RWPE1 (cell line): ENCODE data around the gene C1orf35.

Source experiments
- CTCF ChIA-PET: fragments of 350-600 bp; sonication (Branson Sonifier 250); formaldehyde crosslinking; extraction: SDS; loops from one replicate; lab custom pipeline; 2021; lab: Yijun Ruan, JAX
- POLR2A ChIA-PET: fragments of 400-600 bp; formaldehyde crosslinking; extraction: SDS; loops from one replicate; lab custom pipeline; 2020; ENCODE audit warnings: antibody characterized with exemption; ENCODE audit not compliant: low non-redundant PET; lab: Yijun Ruan, JAX
- DNase-seq: peaks from one replicate; pipeline ENCODE4 v3.0.0; 2012; ENCODE audit warnings: low spot score
- H3K27ac ChIP-seq: fragments of 450-650 bp; 2 replicates; pipeline ENCODE4 v1.5.1; 2017
- TF ChIP-seq, protein P1 (sequence below): fragments of 450-650 bp; conservative IDR thresholded peaks from 2 replicates; pipeline ENCODE4 v1.5.1; 2017; ENCODE audit warnings: low read depth, mild to moderate bottlenecking

The C1orf35 gene

DNA sequence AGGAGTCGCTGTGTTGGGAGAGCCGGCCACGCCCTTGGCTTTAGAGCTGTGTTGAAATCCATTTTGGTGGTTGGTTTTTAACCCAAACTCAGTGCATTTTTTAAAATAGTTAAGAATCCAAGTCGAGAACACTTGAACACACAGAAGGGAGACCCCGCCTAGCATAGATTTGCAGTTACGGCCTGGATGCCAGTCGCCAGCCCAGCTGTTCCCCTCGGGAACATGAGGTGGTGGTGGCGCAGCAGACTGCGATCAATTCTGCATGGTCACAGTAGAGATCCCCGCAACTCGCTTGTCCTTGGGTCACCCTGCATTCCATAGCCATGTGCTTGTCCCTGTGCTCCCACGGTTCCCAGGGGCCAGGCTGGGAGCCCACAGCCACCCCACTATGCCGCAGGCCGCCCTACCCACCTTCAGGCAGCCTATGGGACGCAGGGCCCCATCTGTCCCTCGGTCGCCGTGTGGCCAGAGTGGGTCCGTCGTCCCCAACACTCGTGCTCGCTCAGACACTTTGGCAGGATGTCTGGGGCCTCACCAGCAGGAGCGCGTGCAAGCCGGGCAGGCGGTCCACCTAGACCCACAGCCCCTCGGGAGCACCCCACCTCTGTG is 4.7 kb downstream of the C1orf35 start:
- ChIA-PET CTCF (interaction anchor here (1.0 to 1.6 kb wide), 2 partner anchors 94 to 99 kb away, joined by 5 to 6 read pairs; no protein-coding TSS in a partner anchor), POLR2A (no interaction called here)
- no peak for DNase-seq
- TF ChIP-seq, protein P1, sequence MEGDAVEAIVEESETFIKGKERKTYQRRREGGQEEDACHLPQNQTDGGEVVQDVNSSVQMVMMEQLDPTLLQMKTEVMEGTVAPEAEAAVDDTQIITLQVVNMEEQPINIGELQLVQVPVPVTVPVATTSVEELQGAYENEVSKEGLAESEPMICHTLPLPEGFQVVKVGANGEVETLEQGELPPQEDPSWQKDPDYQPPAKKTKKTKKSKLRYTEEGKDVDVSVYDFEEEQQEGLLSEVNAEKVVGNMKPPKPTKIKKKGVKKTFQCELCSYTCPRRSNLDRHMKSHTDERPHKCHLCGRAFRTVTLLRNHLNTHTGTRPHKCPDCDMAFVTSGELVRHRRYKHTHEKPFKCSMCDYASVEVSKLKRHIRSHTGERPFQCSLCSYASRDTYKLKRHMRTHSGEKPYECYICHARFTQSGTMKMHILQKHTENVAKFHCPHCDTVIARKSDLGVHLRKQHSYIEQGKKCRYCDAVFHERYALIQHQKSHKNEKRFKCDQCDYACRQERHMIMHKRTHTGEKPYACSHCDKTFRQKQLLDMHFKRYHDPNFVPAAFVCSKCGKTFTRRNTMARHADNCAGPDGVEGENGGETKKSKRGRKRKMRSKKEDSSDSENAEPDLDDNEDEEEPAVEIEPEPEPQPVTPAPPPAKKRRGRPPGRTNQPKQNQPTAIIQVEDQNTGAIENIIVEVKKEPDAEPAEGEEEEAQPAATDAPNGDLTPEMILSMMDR: no peak
- peak overlapping the region; percentile 84 for H3K27ac ChIP-seq

DNA sequence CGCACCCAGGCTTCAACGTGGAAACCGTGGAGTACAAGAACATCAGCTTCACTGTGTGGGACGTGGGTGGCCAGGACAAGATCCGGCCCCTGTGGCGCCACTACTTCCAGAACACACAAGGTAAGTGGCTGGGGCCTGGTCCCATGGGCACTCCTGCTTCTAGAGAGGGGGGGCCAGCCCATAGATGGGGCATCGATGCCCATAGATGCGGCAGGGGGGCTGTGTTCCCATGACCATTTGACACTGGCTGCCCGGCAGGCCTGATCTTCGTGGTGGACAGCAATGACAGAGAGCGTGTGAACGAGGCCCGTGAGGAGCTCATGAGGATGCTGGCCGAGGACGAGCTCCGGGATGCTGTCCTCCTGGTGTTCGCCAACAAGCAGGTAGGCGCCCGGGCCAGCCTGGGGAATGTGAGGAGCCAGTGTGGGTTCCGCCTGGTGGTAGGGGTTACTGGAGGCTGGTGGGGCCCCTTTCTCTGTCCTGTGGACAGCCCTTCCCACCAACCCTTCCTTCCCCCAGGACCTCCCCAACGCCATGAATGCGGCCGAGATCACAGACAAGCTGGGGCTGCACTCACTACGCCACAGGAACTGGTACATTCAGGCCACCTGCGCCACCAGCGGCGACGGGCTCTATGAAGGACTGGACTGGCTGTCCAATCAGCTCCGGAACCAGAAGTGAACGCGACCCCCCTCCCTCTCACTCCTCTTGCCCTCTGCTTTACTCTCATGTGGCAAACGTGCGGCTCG is 5.6 kb downstream of the C1orf35 start:
- POLR2A ChIA-PET: no interaction called here
- CTCF ChIA-PET: interaction anchor here (1.0 to 1.6 kb wide), 2 partner anchors 93 to 98 kb away, joined by 5 to 6 read pairs; no protein-coding TSS in a partner anchor
- no peak for DNase-seq
- peak overlapping the region; percentile 84 for H3K27ac ChIP-seq
- TF ChIP-seq, protein P1: no peak

DNA sequence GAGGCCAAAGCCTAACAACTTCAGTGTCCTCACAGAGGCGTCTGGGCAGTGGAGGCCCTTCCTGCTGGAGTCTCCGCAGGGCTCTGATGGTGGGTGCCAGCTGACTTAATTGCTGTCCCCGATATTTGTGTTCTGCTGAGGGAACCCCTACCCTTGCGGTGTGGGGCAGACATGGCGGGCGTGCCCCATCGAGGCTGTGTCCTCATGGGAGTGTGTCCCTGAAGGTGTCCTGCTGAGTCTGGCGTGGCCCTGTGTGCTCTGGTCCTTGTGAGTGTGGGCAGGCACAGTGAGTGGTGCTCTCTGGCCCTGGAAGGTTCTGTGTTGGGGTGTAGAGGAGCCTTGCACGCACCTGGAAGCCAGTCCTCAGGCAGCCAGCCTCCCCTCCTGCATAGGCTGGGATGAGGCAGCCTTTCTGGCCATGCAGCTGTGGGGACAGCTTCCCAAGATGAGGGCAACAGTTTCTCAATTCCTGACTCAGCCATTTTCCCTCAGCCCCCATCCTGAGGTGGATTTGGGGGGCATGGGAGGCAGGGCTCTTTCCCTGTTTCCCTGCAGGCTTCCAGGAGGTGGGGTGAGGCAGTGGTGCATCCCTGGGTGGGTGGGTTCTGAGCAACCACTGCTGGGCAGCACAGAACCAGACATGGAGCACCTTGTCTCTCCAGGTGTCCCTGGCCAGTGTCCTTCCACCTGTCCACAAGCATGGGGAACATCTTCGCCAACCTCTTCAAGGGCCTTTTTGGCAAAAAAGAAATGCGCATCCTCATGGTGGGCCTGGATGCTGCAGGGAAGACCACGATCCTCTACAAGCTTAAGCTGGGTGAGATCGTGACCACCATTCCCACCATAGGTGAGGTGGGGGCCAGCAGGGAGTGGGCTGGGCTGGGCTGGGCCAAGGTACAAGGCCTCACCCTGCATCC is 6.5 kb downstream of the C1orf35 start:
- peak overlapping the region; percentile 84 for H3K27ac ChIP-seq
- TF ChIP-seq, protein P1: no peak
- ChIA-PET CTCF (no interaction called here), POLR2A (no interaction called here)
- DNase-seq: no peak

DNA sequence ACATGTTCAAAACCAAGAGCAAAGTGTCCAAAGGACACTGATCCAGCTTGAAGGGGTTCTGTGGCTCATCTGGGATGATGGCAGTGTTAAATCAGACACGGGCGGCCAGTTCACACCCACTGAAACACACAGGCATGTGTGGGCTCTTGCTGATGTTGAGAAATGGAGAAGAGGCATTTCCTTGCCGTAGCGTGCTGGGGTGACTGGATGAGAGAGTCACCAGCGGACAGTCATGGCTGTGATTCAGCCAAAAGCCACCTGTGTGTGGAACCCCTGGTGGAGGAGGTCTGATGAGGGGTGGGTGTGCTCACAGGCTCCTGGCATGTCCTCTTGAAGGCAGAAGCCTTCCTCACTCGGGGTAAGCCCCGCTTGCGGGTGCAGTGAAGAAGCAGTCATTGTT is 7.2 kb downstream of the C1orf35 start:
- ChIA-PET POLR2A (no interaction called here), CTCF (no interaction called here)
- TF ChIP-seq, protein P1: no peak
- peak overlapping the region; percentile 84 for H3K27ac ChIP-seq
- no peak for DNase-seq

DNA sequence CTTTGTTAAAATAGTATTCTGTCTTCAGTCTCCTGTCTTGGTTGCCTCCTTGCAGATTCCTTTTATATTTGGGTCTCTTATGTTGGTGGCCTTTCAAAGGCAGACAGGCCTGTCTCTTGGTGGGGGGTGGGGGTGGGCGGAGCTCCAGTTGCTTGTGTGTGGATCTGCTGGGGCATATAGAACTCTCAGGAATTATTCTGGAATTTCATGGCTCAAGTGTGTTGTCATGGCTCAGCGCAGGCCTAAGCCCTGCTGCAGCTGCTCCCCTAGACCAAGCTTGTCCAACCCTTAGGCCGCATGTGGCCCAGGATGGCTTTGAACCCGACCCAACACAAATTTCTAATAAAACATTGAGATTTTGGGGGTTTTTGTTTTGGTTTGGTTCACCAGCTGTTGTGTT is 8.0 kb downstream of the C1orf35 start:
- no peak for DNase-seq
- CTCF ChIA-PET: no interaction called here
- POLR2A ChIA-PET: no interaction called here
- peak overlapping the region; percentile 84 for H3K27ac ChIP-seq
- TF ChIP-seq, protein P1: no peak

DNA sequence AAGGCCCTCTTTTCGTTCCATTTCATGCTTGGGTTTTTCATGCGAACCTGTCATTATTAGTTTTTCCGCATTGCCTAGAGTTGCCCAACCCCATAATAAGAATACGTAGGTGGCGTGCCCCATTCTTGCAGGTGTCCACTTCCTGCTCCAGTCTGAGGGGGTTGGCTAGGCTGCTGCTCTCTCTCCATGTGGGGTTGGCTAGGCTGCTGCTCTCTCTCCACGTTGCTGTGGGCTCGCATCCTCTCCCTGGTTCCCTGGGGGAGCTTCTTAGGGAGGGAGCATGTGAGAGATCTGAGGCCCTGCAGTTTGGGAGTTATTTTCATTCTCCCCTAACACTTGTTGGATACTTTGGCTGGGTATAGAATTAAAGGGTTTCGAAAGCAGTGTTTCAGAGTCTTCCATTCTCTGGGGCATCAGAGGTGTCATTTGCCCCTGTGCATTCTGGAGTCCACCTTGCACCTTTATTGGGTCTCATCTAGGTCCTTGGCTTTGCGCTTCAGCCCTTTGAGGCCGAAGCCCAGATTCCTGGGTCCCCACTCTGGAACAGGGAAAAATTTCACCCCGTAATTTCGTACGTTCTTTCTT is 8.6 kb downstream of the C1orf35 start:
- ChIA-PET CTCF (no interaction called here), POLR2A (no interaction called here)
- TF ChIP-seq, protein P1: no peak
- H3K27ac ChIP-seq: no peak overlapping the region
- DNase-seq: no peak
